Measurements from ENCODE around the gene STX10. TPM values are rescaled to one million over a fixed set of nuclear protein-coding genes. Genes with fewer than 3 reads are reported as not detected.

Gene STX10
- total and polyA plus RNA-seq, 9 of the 15 experiments (the other 6 are each of a cell fraction or from before 2014, with no cell fraction given) = 0.51 to 66.3 (median 31.0) TPM

DNA sequence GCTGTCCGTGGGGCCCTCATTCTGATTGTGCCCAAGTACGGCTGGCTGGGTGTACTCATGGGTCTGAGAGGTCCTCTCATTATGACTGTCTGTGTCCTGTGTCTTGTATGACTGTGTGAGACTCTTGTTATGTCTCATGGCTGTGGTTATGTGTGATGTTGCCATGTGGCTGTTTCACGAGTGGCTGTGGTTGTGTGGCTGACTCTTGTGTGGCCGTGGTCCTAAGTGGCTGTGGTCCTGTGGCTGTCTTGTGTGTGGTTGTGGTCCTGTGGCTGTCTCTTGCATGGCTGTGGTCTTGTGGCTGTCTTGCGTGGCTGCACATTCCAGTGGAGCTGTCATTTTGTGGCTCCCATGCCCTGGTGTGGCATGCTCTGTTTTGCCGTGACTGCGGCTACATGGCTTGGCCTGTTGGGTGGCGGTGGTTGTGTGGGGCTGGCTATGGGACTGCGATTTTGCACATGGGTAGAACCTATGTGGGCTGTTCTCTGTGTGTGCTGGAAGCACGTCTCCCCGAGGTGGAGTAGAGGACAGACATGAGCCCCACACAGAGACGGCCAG, 50.1 kb downstream of the STX10 start (continued):
- TF ChIP-seq MTA1 (IDR thresholded peaks at IDR 0.05; ENCODE audit: borderline replicate concordance) (peak; percentile 70; the same call in 1 of the 2 replicates), TRIM24 (IDR thresholded peaks at IDR 0.05) (peak in 1 of 2 experiments; percentile 23; a peak in 1 of 4 replicates), FOXM1 (IDR thresholded peaks at IDR 0.05; ENCODE audit: low read depth) (no peak), FOXM1 (CRISPR knock-in tag; IDR thresholded peaks at IDR 0.05; ENCODE audit: low read depth) (peak; percentile 85; the same call in 1 of the 2 replicates), KDM1A (IDR thresholded peaks at IDR 0.05) (peak; percentile 91 to 97), PHF21A (IDR thresholded peaks at IDR 0.05; ENCODE audit: borderline replicate concordance, low read depth) (peak; percentile 10; the same call in 1 of the 2 replicates), TAF15 (IDR thresholded peaks at IDR 0.05; ENCODE audit: low read depth, low read length) (no peak), MBD2 (IDR thresholded peaks at IDR 0.05; ENCODE audit: borderline replicate concordance, low read depth) (peak; percentile 97), STAG1 (CRISPR knock-in tag; IDR thresholded peaks at IDR 0.05; ENCODE audit: borderline replicate concordance) (no peak), ARHGAP35 (IDR thresholded peaks at IDR 0.05; ENCODE audit: partially characterized antibody) (peak; percentile 58), EHMT2 (IDR thresholded peaks at IDR 0.05) (peak; percentile 47; the same call in 1 of the 2 replicates), ESRRA (IDR thresholded peaks at IDR 0.05; ENCODE audit: borderline replicate concordance, low read depth) (peak; percentile 65; the same call in 1 of the 2 replicates), HDAC1 (IDR thresholded peaks at IDR 0.05) (peak in 1 of 2 experiments; percentile 82; a peak in 2 of 4 replicates), SUPT5H (IDR thresholded peaks at IDR 0.05) (peak; percentile 74), RB1 (IDR thresholded peaks at IDR 0.05; ENCODE audit: low read depth) (no peak)
- TF ChIP-seq, protein P1, sequence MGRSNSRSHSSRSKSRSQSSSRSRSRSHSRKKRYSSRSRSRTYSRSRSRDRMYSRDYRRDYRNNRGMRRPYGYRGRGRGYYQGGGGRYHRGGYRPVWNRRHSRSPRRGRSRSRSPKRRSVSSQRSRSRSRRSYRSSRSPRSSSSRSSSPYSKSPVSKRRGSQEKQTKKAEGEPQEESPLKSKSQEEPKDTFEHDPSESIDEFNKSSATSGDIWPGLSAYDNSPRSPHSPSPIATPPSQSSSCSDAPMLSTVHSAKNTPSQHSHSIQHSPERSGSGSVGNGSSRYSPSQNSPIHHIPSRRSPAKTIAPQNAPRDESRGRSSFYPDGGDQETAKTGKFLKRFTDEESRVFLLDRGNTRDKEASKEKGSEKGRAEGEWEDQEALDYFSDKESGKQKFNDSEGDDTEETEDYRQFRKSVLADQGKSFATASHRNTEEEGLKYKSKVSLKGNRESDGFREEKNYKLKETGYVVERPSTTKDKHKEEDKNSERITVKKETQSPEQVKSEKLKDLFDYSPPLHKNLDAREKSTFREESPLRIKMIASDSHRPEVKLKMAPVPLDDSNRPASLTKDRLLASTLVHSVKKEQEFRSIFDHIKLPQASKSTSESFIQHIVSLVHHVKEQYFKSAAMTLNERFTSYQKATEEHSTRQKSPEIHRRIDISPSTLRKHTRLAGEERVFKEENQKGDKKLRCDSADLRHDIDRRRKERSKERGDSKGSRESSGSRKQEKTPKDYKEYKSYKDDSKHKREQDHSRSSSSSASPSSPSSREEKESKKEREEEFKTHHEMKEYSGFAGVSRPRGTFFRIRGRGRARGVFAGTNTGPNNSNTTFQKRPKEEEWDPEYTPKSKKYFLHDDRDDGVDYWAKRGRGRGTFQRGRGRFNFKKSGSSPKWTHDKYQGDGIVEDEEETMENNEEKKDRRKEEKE (IDR thresholded peaks at IDR 0.05; ENCODE audit: borderline replicate concordance in 1 of 2, control insufficient read depth in 1 of 2, low read depth in 2 of 2, low read length in 1 of 2) = peak in 1 of 2 experiments; percentile 93; a peak in 2 of 4 replicates
- TF ChIP-seq, protein P2, sequence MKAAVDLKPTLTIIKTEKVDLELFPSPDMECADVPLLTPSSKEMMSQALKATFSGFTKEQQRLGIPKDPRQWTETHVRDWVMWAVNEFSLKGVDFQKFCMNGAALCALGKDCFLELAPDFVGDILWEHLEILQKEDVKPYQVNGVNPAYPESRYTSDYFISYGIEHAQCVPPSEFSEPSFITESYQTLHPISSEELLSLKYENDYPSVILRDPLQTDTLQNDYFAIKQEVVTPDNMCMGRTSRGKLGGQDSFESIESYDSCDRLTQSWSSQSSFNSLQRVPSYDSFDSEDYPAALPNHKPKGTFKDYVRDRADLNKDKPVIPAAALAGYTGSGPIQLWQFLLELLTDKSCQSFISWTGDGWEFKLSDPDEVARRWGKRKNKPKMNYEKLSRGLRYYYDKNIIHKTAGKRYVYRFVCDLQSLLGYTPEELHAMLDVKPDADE (conservative IDR thresholded peaks at IDR 0.05; ENCODE audit: control insufficient read depth, low read depth, low read length) = 0 out of 2 replicates have a peak, but pooled peaks have one; percentile 17
- TF ChIP-seq, protein P3, sequence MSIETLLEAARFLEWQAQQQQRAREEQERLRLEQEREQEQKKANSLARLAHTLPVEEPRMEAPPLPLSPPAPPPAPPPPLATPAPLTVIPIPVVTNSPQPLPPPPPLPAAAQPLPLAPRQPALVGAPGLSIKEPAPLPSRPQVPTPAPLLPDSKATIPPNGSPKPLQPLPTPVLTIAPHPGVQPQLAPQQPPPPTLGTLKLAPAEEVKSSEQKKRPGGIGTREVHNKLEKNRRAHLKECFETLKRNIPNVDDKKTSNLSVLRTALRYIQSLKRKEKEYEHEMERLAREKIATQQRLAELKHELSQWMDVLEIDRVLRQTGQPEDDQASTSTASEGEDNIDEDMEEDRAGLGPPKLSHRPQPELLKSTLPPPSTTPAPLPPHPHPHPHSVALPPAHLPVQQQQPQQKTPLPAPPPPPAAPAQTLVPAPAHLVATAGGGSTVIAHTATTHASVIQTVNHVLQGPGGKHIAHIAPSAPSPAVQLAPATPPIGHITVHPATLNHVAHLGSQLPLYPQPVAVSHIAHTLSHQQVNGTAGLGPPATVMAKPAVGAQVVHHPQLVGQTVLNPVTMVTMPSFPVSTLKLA (conservative IDR thresholded peaks at IDR 0.05) = no peak
- TF ChIP-seq, protein P4, sequence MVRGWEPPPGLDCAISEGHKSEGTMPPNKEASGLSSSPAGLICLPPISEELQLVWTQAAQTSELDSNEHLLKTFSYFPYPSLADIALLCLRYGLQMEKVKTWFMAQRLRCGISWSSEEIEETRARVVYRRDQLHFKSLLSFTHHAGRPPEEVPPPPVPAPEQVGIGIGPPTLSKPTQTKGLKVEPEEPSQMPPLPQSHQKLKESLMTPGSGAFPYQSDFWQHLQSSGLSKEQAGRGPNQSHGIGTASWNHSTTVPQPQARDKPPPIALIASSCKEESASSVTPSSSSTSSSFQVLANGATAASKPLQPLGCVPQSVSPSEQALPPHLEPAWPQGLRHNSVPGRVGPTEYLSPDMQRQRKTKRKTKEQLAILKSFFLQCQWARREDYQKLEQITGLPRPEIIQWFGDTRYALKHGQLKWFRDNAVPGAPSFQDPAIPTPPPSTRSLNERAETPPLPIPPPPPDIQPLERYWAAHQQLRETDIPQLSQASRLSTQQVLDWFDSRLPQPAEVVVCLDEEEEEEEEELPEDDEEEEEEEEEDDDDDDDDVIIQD (CRISPR knock-in tag; IDR thresholded peaks at IDR 0.05) = no peak

Measured in K562 (cell line).